GM21529 (cell line): ENCODE results near the gene OR2D3.
A peak's percentile ranks its signal among the peaks of the same experiment; 100 is the strongest.
"Not testable (repeated sequence)": the region's sequence is repeated elsewhere in the genome, so short reads cannot be mapped to it uniquely, and the experiment has no call there.

Source experiments
- ATAC-seq: cut with Tn5 transposase; IDR thresholded peaks from one replicate; pipeline ENCODE4 v1.9.1; 2021; ENCODE audit not compliant: unreplicated experiment

The OR2D3 gene

GRCh38 chr11:6927030-6927617 is 6.3 kb downstream of the OR2D3 start:
- peak; percentile 60 for ATAC-seq

GRCh38 chr11:6928916-6929315 is 8.1 kb downstream of the OR2D3 start:
- no peak for ATAC-seq

GRCh38 chr11:6931146-6931713 is 10.4 kb downstream of the OR2D3 start:
- ATAC-seq = no peak

GRCh38 chr11:6932145-6932544 is 11.3 kb downstream of the OR2D3 start:
- ATAC-seq = no peak

- ATAC-seq = no peak
These were observed 21.2 kb downstream of the OR2D3 start for GRCh38 chr11:6941970-6942369.

- no peak for ATAC-seq
These were observed 22.3 kb downstream of the OR2D3 start for GRCh38 chr11:6943131-6943530.

GRCh38 chr11:6954248-6954647 is 33.4 kb downstream of the OR2D3 start:
- not testable (repeated sequence) for ATAC-seq

GRCh38 chr11:6962141-6962540 is 41.3 kb downstream of the OR2D3 start:
- ATAC-seq = no peak

- ATAC-seq = peak; percentile 95
These were observed 41.9 kb downstream of the OR2D3 start for GRCh38 chr11:6962673-6963072.

GRCh38 chr11:6968816-6969215 is 48.0 kb downstream of the OR2D3 start:
- no peak for ATAC-seq

- ATAC-seq = not testable (repeated sequence)
These were observed 49.1 kb downstream of the OR2D3 start for GRCh38 chr11:6969854-6970253.
